GM13977 (cell line): ENCODE measurements around the gene NUP98.
"Not testable (repeated sequence)": the region's sequence is repeated elsewhere in the genome, so short reads cannot be mapped to it uniquely, and the experiment has no call there.

ENCODE experiments used
- DNase-seq: peaks from one replicate; pipeline ENCODE4 v3.0.0; 2012; ENCODE audit warnings: low spot score
- CTCF ChIP-seq: IDR thresholded peaks from 2 replicates; pipeline ENCODE4 v1.5.1; 2012; ENCODE audit warnings: mild to moderate bottlenecking, control low read depth; ENCODE audit not compliant: insufficient read depth; ENCODE audit errors: extremely low read depth, missing control alignments
- in situ Hi-C: fragments of 300-500 bp; cut with MboI; formaldehyde crosslinking; loops from one replicate; pipeline ENCODE4 v1.12.0; 2022; ENCODE audit warnings: low sequenced_read_pairs, low pct_unique_long_range_greater_than_20kb, mixed read lengths, inconsistent platforms; ENCODE audit not compliant: unreplicated experiment

Gene NUP98

GRCh38 chr11:3822312-3822711, 25.0 kb upstream of the NUP98 start:
- DNase-seq: no peak
- TF ChIP-seq CTCF: no peak
- in situ Hi-C loops: no loop called here

GRCh38 chr11:3820971-3821370, 23.6 kb upstream of the NUP98 start:
- TF ChIP-seq CTCF: no peak
- in situ Hi-C loops: no loop called here
- no peak for DNase-seq

- TF ChIP-seq CTCF: no peak
- no peak for DNase-seq
- in situ Hi-C loops: no loop called here
Observed at GRCh38 chr11:3817181-3817800, 19.9 kb upstream of the NUP98 start.

GRCh38 chr11:3816673-3817072, 19.3 kb upstream of the NUP98 start:
- in situ Hi-C loops: no loop called here
- TF ChIP-seq CTCF: no peak
- DNase-seq: no peak

- no peak for DNase-seq
- TF ChIP-seq CTCF: no peak
- in situ Hi-C loops: no loop called here
Observed at GRCh38 chr11:3815845-3816244, 18.5 kb upstream of the NUP98 start.

- in situ Hi-C loops, DNase-seq: not testable (repeated sequence)
Observed at GRCh38 chr11:3814832-3815231, 17.5 kb upstream of the NUP98 start.

- DNase-seq: no peak
- no peak for TF ChIP-seq CTCF
- in situ Hi-C loops: no loop called here
Observed at GRCh38 chr11:3810951-3811350, 13.6 kb upstream of the NUP98 start.
